IMR-90 (cell line): ENCODE measurements around the gene SLCO3A1. TPM values are rescaled to one million over a fixed set of nuclear protein-coding genes. Genes with fewer than 3 reads are reported as not detected.

Experiments
- ATAC-seq: fragments of 200-7000 bp; cut with Tn5 transposase; 2 replicates; pipeline ENCODE4 v1.9.1; 2020; ENCODE audit warnings: low read depth, mild to moderate bottlenecking, moderate library complexity
- BruUV-seq: library from RNA; stranded (reverse); fragments of 400-500 nt; replicated peaks from 2 replicates; lab custom pipeline; 2021; lab: Mats Ljungman, UMichigan
- CTCF ChIA-PET: fragments of 300-600 bp; formaldehyde crosslinking; extraction: SDS; loops from one replicate; lab custom pipeline; 2021; ENCODE audit warnings: antibody characterized with exemption; lab: Yijun Ruan, JAX
- POLR2A ChIA-PET: fragments of 300-600 bp; sonication (Branson Sonifier 250); formaldehyde crosslinking; loops from one replicate; lab custom pipeline; 2022; ENCODE audit warnings: antibody characterized with exemption; ENCODE audit not compliant: unreplicated experiment; lab: Charles Lee
- DNase-seq: peaks from one replicate; pipeline ENCODE4 v3.0.0; 2013
- H2AFZ ChIP-seq: replicated peaks from 2 replicates; pipeline ENCODE3; 2013; ENCODE audit warnings: low read length, mild to moderate bottlenecking; ENCODE audit not compliant: poor library complexity
- H2AK5ac ChIP-seq: 2 replicates; pipeline ENCODE4 v1.6.1; 2013; ENCODE audit warnings: low read depth, low read length, inconsistent platforms
- H2AK9ac ChIP-seq: replicated peaks from 2 replicates; pipeline ENCODE3; 2013; ENCODE audit warnings: mild to moderate bottlenecking, low read depth, low read length, moderate library complexity; ENCODE audit not compliant: poor library complexity
- H2BK120ac ChIP-seq: 2 replicates; pipeline ENCODE4 v1.6.1; 2013; ENCODE audit warnings: low read depth, low read length, inconsistent platforms
- H2BK15ac ChIP-seq: 3 replicates; pipeline ENCODE4 v1.6.1; 2013; ENCODE audit warnings: low read depth, low read length, inconsistent platforms
- H2BK20ac ChIP-seq: 2 replicates; pipeline ENCODE4 v1.6.1; 2013; ENCODE audit warnings: low read depth, mild to moderate bottlenecking, inconsistent platforms, low read length, moderate library complexity
- H2BK5ac ChIP-seq: 2 replicates; pipeline ENCODE4 v1.6.1; 2013; ENCODE audit warnings: mild to moderate bottlenecking, low read depth, low read length, inconsistent platforms; ENCODE audit not compliant: poor library complexity, severe bottlenecking
- H3K14ac ChIP-seq: replicated peaks from 2 replicates; pipeline ENCODE4 v1.6.1; 2013; ENCODE audit warnings: low read depth, low read length, inconsistent platforms
- H3K18ac ChIP-seq: 2 replicates; pipeline ENCODE4 v1.6.1; 2013; ENCODE audit warnings: low read depth, low read length, control low read depth
- H3K23ac ChIP-seq: 2 replicates; pipeline ENCODE4 v1.6.1; 2013; ENCODE audit warnings: low read depth, low read length, inconsistent platforms
- H3K27ac ChIP-seq: 2 replicates; pipeline ENCODE4 v1.5.1; 2013; ENCODE audit warnings: mild to moderate bottlenecking, control low read depth, low read length; ENCODE audit not compliant: insufficient read depth
- H3K27me3 ChIP-seq: 2 replicates; pipeline ENCODE4 v1.6.1; 2013; ENCODE audit warnings: low read length; ENCODE audit not compliant: control insufficient read depth, insufficient read depth
- H3K36me3 ChIP-seq: 2 replicates; pipeline ENCODE4 v1.6.1; 2013; ENCODE audit warnings: low read length, mixed read lengths; ENCODE audit not compliant: control insufficient read depth, insufficient read depth
- H3K4ac ChIP-seq: 2 replicates; pipeline ENCODE4 v1.6.1; 2013; ENCODE audit warnings: low read depth, low read length, inconsistent platforms
- H3K4me1 ChIP-seq: 2 replicates; pipeline ENCODE4 v1.6.1; 2013; ENCODE audit warnings: low read length, mixed read lengths; ENCODE audit not compliant: control insufficient read depth, insufficient read depth
- H3K4me2 ChIP-seq: 2 replicates; pipeline ENCODE4 v1.6.1; 2013; ENCODE audit warnings: low read depth, mild to moderate bottlenecking, control low read depth, low read length, moderate library complexity
- H3K4me3 ChIP-seq: 2 replicates; pipeline ENCODE4 v1.5.1; 2013; ENCODE audit warnings: low read depth, mild to moderate bottlenecking, control low read depth, low read length, moderate library complexity; ENCODE audit not compliant: insufficient read depth
- H3K56ac ChIP-seq: 2 replicates; pipeline ENCODE4 v1.6.1; 2013; ENCODE audit warnings: low read length, inconsistent platforms; ENCODE audit not compliant: insufficient read depth; ENCODE audit errors: extremely low read depth
- H3K79me1 ChIP-seq, 2 experiments: 2 replicates each; pipeline ENCODE4 v1.6.1; 2013; ENCODE audit warnings: low read length in 2 of 2, inconsistent platforms in 1 of 2, low read depth in 1 of 2
- H3K9ac ChIP-seq: 2 replicates; pipeline ENCODE4 v1.6.1; 2013; ENCODE audit warnings: low read depth, low read length, control low read depth
- H3K9me1 ChIP-seq: 2 replicates; pipeline ENCODE4 v1.6.1; 2013; ENCODE audit warnings: low read length, inconsistent platforms; ENCODE audit not compliant: insufficient read depth
- H3K9me3 ChIP-seq: 2 replicates; pipeline ENCODE4 v1.6.1; 2013; ENCODE audit warnings: low read length; ENCODE audit not compliant: control insufficient read depth, insufficient read depth
- H4K20me1 ChIP-seq: 2 replicates; pipeline ENCODE4 v1.6.1; 2013; ENCODE audit warnings: low read length, inconsistent platforms; ENCODE audit not compliant: insufficient read depth
- H4K5ac ChIP-seq: 2 replicates; pipeline ENCODE4 v1.6.1; 2013; ENCODE audit warnings: mild to moderate bottlenecking, low read depth, low read length, control low read depth
- H4K8ac ChIP-seq, 2 experiments: 2 replicates each; pipeline ENCODE4 v1.6.1; 2013; ENCODE audit warnings: low read depth in 2 of 2, low read length in 2 of 2, control low read depth in 1 of 2, inconsistent platforms in 1 of 2
- H4K91ac ChIP-seq: 2 replicates; pipeline ENCODE4 v1.6.1; 2013; ENCODE audit warnings: low read depth, low read length, inconsistent platforms; ENCODE audit not compliant: insufficient read depth
- BHLHE40 ChIP-seq: fragments of 150-350 bp; IDR thresholded peaks from 2 replicates; pipeline ENCODE4 v1.6.1; 2016; ENCODE audit warnings: mild to moderate bottlenecking, low read depth, low read length
- CEBPB ChIP-seq: IDR thresholded peaks from 2 replicates; pipeline ENCODE4 v1.6.1; 2012; ENCODE audit warnings: low read depth, low read length, improper control_type of control experiment
- CHD1 ChIP-seq: IDR thresholded peaks from 2 replicates; pipeline ENCODE4 v1.6.1; 2012; ENCODE audit warnings: low read depth, low read length, improper control_type of control experiment
- CTCF ChIP-seq: conservative IDR thresholded peaks from 2 replicates; pipeline ENCODE4 v1.5.1; 2012; ENCODE audit warnings: mild to moderate bottlenecking, low read depth, low read length, improper control_type of control experiment
- FOS ChIP-seq: fragments of 150-350 bp; IDR thresholded peaks from 2 replicates; pipeline ENCODE4 v1.6.1; 2016; ENCODE audit warnings: low read depth, low read length
- MAFK ChIP-seq: IDR thresholded peaks from 2 replicates; pipeline ENCODE4 v1.6.1; 2012; ENCODE audit warnings: low read depth, low read length, improper control_type of control experiment
- MAZ ChIP-seq: IDR thresholded peaks from 2 replicates; pipeline ENCODE4 v1.6.1; 2012; ENCODE audit warnings: low read depth, mild to moderate bottlenecking, low read length, improper control_type of control experiment, moderate library complexity, borderline replicate concordance
- MXI1 ChIP-seq: IDR thresholded peaks from 2 replicates; pipeline ENCODE4 v1.6.1; 2012; ENCODE audit warnings: low read depth, mild to moderate bottlenecking, low read length, moderate library complexity, borderline replicate concordance
- NFE2L2 ChIP-seq: fragments of 150-350 bp; IDR thresholded peaks from 2 replicates; pipeline ENCODE4 v1.6.1; 2016; ENCODE audit warnings: low read depth, mild to moderate bottlenecking, low read length
- POLR2A ChIP-seq: IDR thresholded peaks from 2 replicates; pipeline ENCODE4 v1.6.1; 2012; ENCODE audit warnings: mild to moderate bottlenecking, low read depth, low read length
- RAD21 ChIP-seq: IDR thresholded peaks from 2 replicates; pipeline ENCODE4 v1.6.1; 2012; ENCODE audit warnings: low read length, improper control_type of control experiment
- RCOR1 ChIP-seq: IDR thresholded peaks from 2 replicates; pipeline ENCODE4 v1.6.1; 2012; ENCODE audit warnings: mild to moderate bottlenecking, low read length, improper control_type of control experiment; ENCODE audit not compliant: insufficient replicate concordance
- RFX5 ChIP-seq: IDR thresholded peaks from 2 replicates; pipeline ENCODE4 v1.8.0; 2012; ENCODE audit warnings: low read depth, mild to moderate bottlenecking, low read length, moderate library complexity
- SMC3 ChIP-seq: fragments of 150-350 bp; IDR thresholded peaks from 2 replicates; pipeline ENCODE4 v1.6.1; 2016; ENCODE audit warnings: low read depth, mild to moderate bottlenecking, antibody characterized with exemption, low read length, moderate library complexity
- USF2 ChIP-seq: fragments of 150-350 bp; IDR thresholded peaks from 2 replicates; pipeline ENCODE4 v1.6.1; 2017; ENCODE audit warnings: mild to moderate bottlenecking, antibody characterized with exemption, low read length, low read depth
- WGBS, 2 experiments: methylation state at CpG; one replicate each; pipeline versions ENCODE4 v1.1.5 to v1.1.7; 2013; ENCODE audit warnings: missing lambda C conversion rate in 2 of 2; ENCODE audit not compliant: insufficient read length in 1 of 2; ENCODE audit errors: extremely low coverage in 2 of 2; 5-methylcytosine and 5-hydroxymethylcytosine counted together
- dilution Hi-C: fragments of 300-500 bp; cut with HindIII; formaldehyde crosslinking; loops from one replicate; pipeline ENCODE4 v1.14.3; 2018; ENCODE audit warnings: low sequenced_read_pairs; ENCODE audit not compliant: unreplicated experiment
- in situ Hi-C: fragments of 300-500 bp; cut with MboI; formaldehyde crosslinking; loops from 3 replicates; pipeline ENCODE4 v1.14.3; 2019; ENCODE audit warnings: low sequenced_read_pairs, inconsistent platforms, mixed read lengths
- intact Hi-C: fragments of 100-400 bp; cut with micrococcal nuclease; formaldehyde crosslinking; loops from 2 replicates; pipeline ENCODE4 v1.10.0; 2022
- polyA plus RNA-seq, 3 experiments: library from polyadenylated mRNA; depleted of rRNA; stranded (reverse); fragments of >200 nt; gene quantifications; 2 replicates each; pipeline ENCODE4 v1.2.3, GENCODE V29; 2012; ENCODE audit warnings: low replicate concordance in 1 of 3
- total RNA-seq: library from RNA; depleted of rRNA; stranded (reverse); fragments of >200 nt; gene quantifications from 2 replicates; pipeline ENCODE4 v1.2.3, GENCODE V29; 2012
- TF ChIP-seq, protein P1 (sequence below): fragments of 150-350 bp; IDR thresholded peaks from 2 replicates; pipeline ENCODE4 v1.6.1; 2016; ENCODE audit warnings: low read depth, mild to moderate bottlenecking, low read length, moderate library complexity, borderline replicate concordance

Gene SLCO3A1
- total and polyA plus RNA-seq, 2 of the 4 experiments (the other 2 are of a cell fraction), result 4.7 to 8.1 TPM

- H3K23ac ChIP-seq, result no peak overlapping the region
- no peak overlapping the region for H3K4me2 ChIP-seq
- H3K18ac ChIP-seq, result no peak overlapping the region
- in situ Hi-C loops, result no loop called here
- H3K9me3 ChIP-seq, result no peaks in the 10 kb centered on the region
- H3K79me1 ChIP-seq, result no peaks in the 10 kb centered on the region; a peak in 2 of 4 replicates
- no peak overlapping the region for H3K27ac ChIP-seq
- no peak overlapping the region for H4K5ac ChIP-seq
- no peak overlapping the region for H3K14ac ChIP-seq
- dilution Hi-C loops, result no loop called here
- no peak overlapping the region for H3K56ac ChIP-seq
- H3K4me1 ChIP-seq, result no peaks in the 10 kb centered on the region
- H4K91ac ChIP-seq, result no peak overlapping the region
- H2AK9ac ChIP-seq, result no peak overlapping the region
- no peak overlapping the region for H2BK20ac ChIP-seq
- no peaks in the 10 kb centered on the region for H3K36me3 ChIP-seq
- no peaks in the 10 kb centered on the region for H4K20me1 ChIP-seq
- no CpG with 5 or more reads among the region's 1 CpG for WGBS, 2 experiments
- no peaks in the 10 kb centered on the region for H3K27me3 ChIP-seq
- no peak overlapping the region for H3K4me3 ChIP-seq
- ATAC-seq (no peak), DNase-seq (no peak)
- intact Hi-C loops, result no loop called here
- no peak overlapping the region for H3K9ac ChIP-seq
- no TSS peak for BruUV-seq
- H2BK5ac ChIP-seq, result no peak overlapping the region
- H3K4ac ChIP-seq, result no peak overlapping the region
- H2BK120ac ChIP-seq, result no peak overlapping the region
- no peak overlapping the region for H2AK5ac ChIP-seq
- no peak overlapping the region for H4K8ac ChIP-seq
- POLR2A ChIA-PET, result no interaction called here
- TF ChIP-seq RFX5, result no peak
- TF ChIP-seq, protein P1, sequence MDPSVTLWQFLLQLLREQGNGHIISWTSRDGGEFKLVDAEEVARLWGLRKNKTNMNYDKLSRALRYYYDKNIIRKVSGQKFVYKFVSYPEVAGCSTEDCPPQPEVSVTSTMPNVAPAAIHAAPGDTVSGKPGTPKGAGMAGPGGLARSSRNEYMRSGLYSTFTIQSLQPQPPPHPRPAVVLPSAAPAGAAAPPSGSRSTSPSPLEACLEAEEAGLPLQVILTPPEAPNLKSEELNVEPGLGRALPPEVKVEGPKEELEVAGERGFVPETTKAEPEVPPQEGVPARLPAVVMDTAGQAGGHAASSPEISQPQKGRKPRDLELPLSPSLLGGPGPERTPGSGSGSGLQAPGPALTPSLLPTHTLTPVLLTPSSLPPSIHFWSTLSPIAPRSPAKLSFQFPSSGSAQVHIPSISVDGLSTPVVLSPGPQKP, result no peak
- TF ChIP-seq CHD1, result no peak
- TF ChIP-seq SMC3, result no peak
- no peak for TF ChIP-seq RCOR1
- TF ChIP-seq CTCF, result no peak
- no peak for TF ChIP-seq RAD21
- no peak for TF ChIP-seq POLR2A
- no peak for TF ChIP-seq NFE2L2
- TF ChIP-seq MXI1, result no peak
- no peak for TF ChIP-seq MAFK
- TF ChIP-seq BHLHE40, result no peak
- no peak for TF ChIP-seq FOS
- TF ChIP-seq MAZ, result no peak
- TF ChIP-seq USF2, result no peak
- no peak for TF ChIP-seq CEBPB
- no peaks in the 10 kb centered on the region for H3K9me1 ChIP-seq
- CTCF ChIA-PET, result interaction anchor here (0.6 to 1.1 kb wide), 2 partner anchors 38 to 45 kb away, joined by 3 read pairs; partner anchors contain the start of gene SLCO3A1
- no peak overlapping the region for H2AFZ ChIP-seq
- H2BK15ac ChIP-seq, result no peak overlapping the region
Observed at GRCh38 chr15:91891101-91891500, 37.6 kb downstream of the SLCO3A1 start.
